HG02798 (cell line): ENCODE data around the gene ID2.

Source experiments
- ATAC-seq: cut with Tn5 transposase; IDR thresholded peaks from one replicate; pipeline ENCODE4 v1.9.1; 2021; ENCODE audit warnings: mild to moderate bottlenecking; ENCODE audit not compliant: unreplicated experiment, poor library complexity

ID2 gene

GRCh38 chr2:8681786-8682692 lies at the start of gene ID2:
Gene ID2 (plus strand): TSS chr2:8682056. CDS start chr2:8682166, 110 bp downstream.
- ATAC-seq = peak; percentile 77

DNA sequence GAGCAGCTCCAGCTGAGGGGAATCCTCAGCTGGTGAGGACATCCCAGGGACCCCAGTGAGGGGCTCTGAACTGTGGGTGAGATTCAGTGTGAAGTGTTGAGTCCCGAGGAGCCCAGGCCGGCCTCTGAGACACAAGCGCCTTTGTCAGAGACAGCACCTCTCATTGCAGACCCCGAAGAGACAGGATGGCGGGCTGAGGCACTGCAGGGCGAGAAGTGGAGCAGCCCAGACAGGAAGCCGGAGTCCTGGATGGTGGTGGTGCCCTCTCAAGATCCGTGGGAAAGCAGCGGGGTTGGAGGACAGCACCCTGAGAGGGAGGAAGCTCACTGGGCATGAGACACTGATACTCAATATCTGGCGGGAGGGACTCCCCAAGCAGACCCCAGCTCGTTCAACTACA lies 49.1 kb upstream of the ID2 start:
- ATAC-seq = no peak

GRCh38 chr2:8633186-8633734 lies 48.6 kb upstream of the ID2 start:
- no peak for ATAC-seq

DNA sequence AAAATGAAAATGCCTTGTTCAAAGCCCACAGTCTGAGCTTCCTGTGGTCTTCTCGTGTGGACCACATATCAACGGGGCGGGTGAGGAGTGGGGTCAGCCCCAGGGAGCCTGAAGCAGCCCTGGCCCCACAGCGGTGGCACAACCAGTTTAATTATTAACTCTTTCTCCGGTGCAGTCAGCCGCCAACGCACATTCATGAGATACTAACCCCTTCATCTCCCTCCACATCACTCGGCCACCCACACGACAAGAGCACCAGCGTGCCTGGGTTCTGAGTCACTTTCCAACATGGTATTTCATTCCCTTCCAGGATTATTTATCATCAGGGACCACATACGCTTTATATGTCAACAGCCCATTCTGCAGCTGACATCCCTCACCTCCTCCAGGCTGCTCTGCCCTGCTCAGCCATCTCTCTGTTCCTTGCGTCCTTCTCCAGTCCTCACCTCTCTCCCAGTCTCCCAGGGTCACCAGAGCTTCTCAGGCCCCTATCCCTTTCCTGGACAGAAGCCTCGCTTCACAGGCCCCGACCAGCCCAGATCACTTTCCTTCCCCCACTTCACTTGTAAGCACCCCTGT lies 48.0 kb upstream of the ID2 start:
- ATAC-seq = no peak

GRCh38 chr2:8634466-8635172 lies 47.2 kb upstream of the ID2 start:
- no peak for ATAC-seq

DNA sequence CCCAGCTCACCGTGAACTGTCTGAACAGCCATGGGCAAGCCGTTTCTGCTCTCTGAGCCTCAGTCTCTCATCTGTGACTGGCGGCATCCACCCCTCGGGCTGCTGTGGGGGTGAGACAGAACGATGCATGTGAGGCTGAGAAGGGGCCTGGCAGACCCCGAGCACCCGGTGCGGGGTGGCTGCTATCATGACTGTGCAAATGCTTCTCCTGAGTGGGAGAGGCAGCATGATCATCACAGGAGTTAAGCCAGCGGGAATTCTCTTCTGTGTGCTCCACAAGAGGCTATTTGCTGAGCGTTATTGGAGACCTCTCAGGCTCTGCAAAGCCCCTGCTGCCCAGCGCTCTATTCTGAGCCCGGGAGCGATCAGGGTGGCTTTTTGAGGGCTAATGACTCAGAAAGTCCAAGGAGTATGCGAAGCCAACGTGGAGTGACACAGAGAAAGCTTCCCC lies 45.8 kb upstream of the ID2 start:
- ATAC-seq = no peak

GRCh38 chr2:8636721-8637636 lies 44.9 kb upstream of the ID2 start:
- ATAC-seq = no peak

DNA sequence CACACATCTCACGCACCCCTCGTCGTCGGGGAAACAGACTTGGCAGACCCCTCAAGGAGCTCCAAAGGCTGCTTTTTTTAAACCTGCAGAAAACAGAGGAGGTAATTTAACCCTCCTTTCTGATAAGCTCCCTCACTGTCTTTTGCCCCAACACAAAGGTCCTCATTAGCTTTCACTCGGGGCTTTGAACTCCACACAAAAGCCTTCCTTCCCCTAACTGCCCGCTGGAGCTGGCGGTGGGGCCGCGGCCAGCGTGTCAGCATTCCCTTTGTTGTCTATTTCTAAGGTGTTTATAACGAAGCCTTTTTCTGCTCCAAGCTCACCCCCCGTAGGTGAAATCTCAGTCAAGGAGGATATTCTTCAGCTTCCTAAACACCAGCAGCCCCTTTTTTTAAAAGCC lies 43.5 kb upstream of the ID2 start:
- no peak for ATAC-seq

- ATAC-seq = no peak
These were observed 42.7 kb upstream of the ID2 start for GRCh38 chr2:8639122-8639635.

GRCh38 chr2:8640498-8640897 lies 41.4 kb upstream of the ID2 start:
- no peak for ATAC-seq

DNA sequence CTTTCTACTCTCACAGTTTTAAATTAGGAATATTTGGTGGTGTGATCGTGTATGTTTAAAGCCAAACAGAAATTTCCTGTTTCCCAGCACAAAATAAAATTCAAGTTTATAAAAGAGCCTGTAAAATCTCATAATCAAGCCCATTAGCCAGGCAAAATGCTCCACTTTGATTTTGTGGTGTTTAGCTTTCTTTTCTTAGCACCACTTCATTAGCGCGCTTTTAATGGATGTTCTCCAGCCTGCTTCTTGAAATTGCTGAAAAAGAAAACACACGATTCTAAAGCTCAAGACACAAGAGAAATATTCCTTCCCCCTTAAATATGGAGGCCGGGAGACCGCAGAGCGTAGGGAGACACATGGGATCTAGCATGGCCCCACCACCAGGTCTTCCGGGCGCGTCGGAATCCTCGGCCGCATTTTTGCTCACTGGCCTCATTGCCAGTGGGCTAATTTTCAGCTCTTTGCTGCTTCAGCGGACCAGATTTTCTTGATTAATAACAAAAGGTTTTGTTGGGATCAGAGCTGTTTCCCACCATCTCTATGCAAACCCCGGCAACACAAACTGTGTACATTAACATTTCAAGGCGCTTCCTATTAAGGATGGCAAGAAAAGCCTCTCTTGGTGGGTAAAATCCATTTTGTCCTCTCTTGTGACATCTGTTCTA lies 40.4 kb upstream of the ID2 start:
- no peak for ATAC-seq

- ATAC-seq = no peak
These were observed 39.3 kb upstream of the ID2 start for GRCh38 chr2:8642366-8643068.

- no peak for ATAC-seq
These were observed 38.4 kb upstream of the ID2 start for GRCh38 chr2:8643250-8643995.

GRCh38 chr2:8643996-8644356 lies 37.9 kb upstream of the ID2 start:
- ATAC-seq = no peak

GRCh38 chr2:8644605-8645175 lies 37.2 kb upstream of the ID2 start:
- no peak for ATAC-seq

DNA sequence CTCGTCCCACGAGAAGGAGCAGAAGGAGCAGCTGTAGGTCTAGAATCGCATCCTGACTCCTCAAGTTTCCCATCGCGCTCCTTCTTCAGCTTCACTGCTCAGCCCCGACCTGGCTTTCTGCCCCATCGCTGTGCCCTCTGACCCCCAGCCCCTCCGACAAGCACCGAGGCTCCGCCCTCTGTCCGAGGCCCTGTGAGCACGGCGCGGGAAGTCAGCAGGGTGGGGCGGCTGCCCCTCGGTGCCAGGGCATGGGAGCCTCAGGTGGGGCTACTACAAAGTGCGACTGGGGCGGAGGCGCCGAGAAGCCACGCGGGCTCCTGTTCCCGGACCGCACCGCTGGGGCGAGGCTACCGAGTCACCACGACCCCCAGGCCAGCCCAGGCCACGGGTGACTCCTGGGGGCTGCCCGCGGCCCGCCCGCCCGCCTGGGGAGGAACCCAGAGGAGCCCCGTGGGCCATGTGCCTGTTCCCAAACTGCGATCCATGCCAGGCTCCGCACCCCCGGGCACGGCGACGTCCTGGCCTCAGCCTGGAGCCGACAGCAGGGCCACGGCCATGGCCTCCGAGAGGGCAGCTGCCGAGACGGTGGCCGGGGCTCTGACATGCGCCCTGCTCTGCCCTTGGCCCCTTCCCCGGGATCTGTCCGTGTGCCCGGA lies 36.6 kb upstream of the ID2 start:
- ATAC-seq = no peak
